ENCODE data around the gene CD200R1. TPM values are rescaled to one million over a fixed set of nuclear protein-coding genes. Genes with fewer than 3 reads are reported as not detected.
"Not testable (repeated sequence)": the region's sequence is repeated elsewhere in the genome, so short reads cannot be mapped to it uniquely, and the experiment has no call there.

The CD200R1 gene
- total RNA-seq, 2 experiments from 2014 or later: 4.1 to 4.4 TPM

- CTCF ChIA-PET: interaction anchor here (1.2 kb wide), 1 partner anchor 288 kb away, joined by 3 read pairs; no protein-coding TSS in a partner anchor
- H3K4me1 Mint-ChIP-seq (ENCODE audit: low read depth): peaks cover 49% of the 10 kb centered on the region
Measured at GRCh38 chr3:112930771-112931170, 44.1 kb downstream of the CD200R1 start.

GRCh38 chr3:112925969-112926368 lies 48.9 kb downstream of the CD200R1 start:
- intact Hi-C loops (cut with micrococcal nuclease): no loop called here
- DNase-seq: no peak
- H3K4me1 Mint-ChIP-seq (ENCODE audit: low read depth): peaks cover 30% of the 10 kb centered on the region
- ChIA-PET POLR2A (no interaction called here), CTCF (interaction anchor here (0.6 kb wide), 1 partner anchor 357 kb away, joined by 3 read pairs; no protein-coding TSS in a partner anchor)
- no peaks in the 10 kb centered on the region for H3K9me3 Mint-ChIP-seq
- no peaks in the 10 kb centered on the region for H3K27me3 Mint-ChIP-seq
- H3K36me3 Mint-ChIP-seq: peaks cover 23% of the 10 kb centered on the region
- H3K27ac Mint-ChIP-seq: no peak overlapping the region
- no peak overlapping the region for H3K4me3 Mint-ChIP-seq

More at GRCh38 chr3:112930771-112931170, 44.1 kb downstream of the CD200R1 start:
- H3K36me3 Mint-ChIP-seq: peaks cover 22% of the 10 kb centered on the region
- no peak overlapping the region for H3K27ac Mint-ChIP-seq
- intact Hi-C loops (cut with micrococcal nuclease): no loop called here
- no peak overlapping the region for H3K4me3 Mint-ChIP-seq
- no peaks in the 10 kb centered on the region for H3K27me3 Mint-ChIP-seq
- POLR2A ChIA-PET: no interaction called here
- no peak for DNase-seq
- H3K9me3 Mint-ChIP-seq: peaks cover 16% of the 10 kb centered on the region

- Mint-ChIP-seq H3K9me3 (no peaks in the 10 kb centered on the region), H3K36me3 (peaks cover 23% of the 10 kb centered on the region), H3K27me3 (no peaks in the 10 kb centered on the region), H3K4me3 (no peak overlapping the region), H3K27ac (no peak overlapping the region), H3K4me1 (ENCODE audit: low read depth) (peaks cover 30% of the 10 kb centered on the region)
- POLR2A ChIA-PET: no interaction called here
- DNase-seq: no peak
- CTCF ChIA-PET: no interaction called here
- intact Hi-C loops (cut with micrococcal nuclease): no loop called here
Measured at GRCh38 chr3:112925560-112925959, 49.3 kb downstream of the CD200R1 start.

GRCh38 chr3:112919541-112919940 lies 55.4 kb downstream of the CD200R1 start:
- POLR2A ChIA-PET; DNase-seq; CTCF ChIA-PET; H3K27ac Mint-ChIP-seq; intact Hi-C loops (cut with micrococcal nuclease); H3K4me1 Mint-ChIP-seq (ENCODE audit: low read depth); H3K27me3 Mint-ChIP-seq; H3K4me3 Mint-ChIP-seq: not testable (repeated sequence)
- H3K9me3 Mint-ChIP-seq: peaks cover 40% of the 10 kb centered on the region
- peaks cover 45% of the 10 kb centered on the region for H3K36me3 Mint-ChIP-seq

- Mint-ChIP-seq H3K27me3 (no peaks in the 10 kb centered on the region), H3K36me3 (peaks cover 11% of the 10 kb centered on the region), H3K27ac (no peak overlapping the region), H3K4me1 (ENCODE audit: low read depth) (peaks cover 16% of the 10 kb centered on the region), H3K9me3 (peaks cover 21% of the 10 kb centered on the region), H3K4me3 (no peak overlapping the region)
- intact Hi-C loops (cut with micrococcal nuclease): no loop called here
- ChIA-PET POLR2A (no interaction called here), CTCF (interaction anchor here (3.0 kb wide), 1 partner anchor 173 kb away, joined by 11 read pairs; no protein-coding TSS in a partner anchor)
- no peak for DNase-seq
Measured at GRCh38 chr3:112908252-112908651, 66.7 kb downstream of the CD200R1 start.

GRCh38 chr3:112904786-112905185 lies 70.1 kb downstream of the CD200R1 start:
- Mint-ChIP-seq H3K4me1 (ENCODE audit: low read depth) (peaks cover 17% of the 10 kb centered on the region), H3K9me3 (peaks cover 25% of the 10 kb centered on the region), H3K27ac (no peak overlapping the region), H3K36me3 (peaks cover 6% of the 10 kb centered on the region), H3K4me3 (no peak overlapping the region), H3K27me3 (no peaks in the 10 kb centered on the region)
- no peak for DNase-seq
- POLR2A ChIA-PET: no interaction called here
- CTCF ChIA-PET: no interaction called here
- intact Hi-C loops (cut with micrococcal nuclease): no loop called here

- ChIA-PET CTCF (no interaction called here), POLR2A (no interaction called here)
- intact Hi-C loops (cut with micrococcal nuclease): no loop called here
- H3K4me3 Mint-ChIP-seq: no peak overlapping the region
- H3K9me3 Mint-ChIP-seq: peaks cover 25% of the 10 kb centered on the region
- H3K27me3 Mint-ChIP-seq: no peaks in the 10 kb centered on the region
- H3K27ac Mint-ChIP-seq: no peak overlapping the region
- H3K4me1 Mint-ChIP-seq (ENCODE audit: low read depth): peaks cover 4% of the 10 kb centered on the region
- no peak for DNase-seq
- peaks cover 6% of the 10 kb centered on the region for H3K36me3 Mint-ChIP-seq
Measured at GRCh38 chr3:112900113-112900512, 74.8 kb downstream of the CD200R1 start.

- DNase-seq: no peak
- Mint-ChIP-seq H3K36me3 (no peaks in the 10 kb centered on the region), H3K4me3 (no peak overlapping the region), H3K27me3 (no peaks in the 10 kb centered on the region), H3K9me3 (peaks cover 6% of the 10 kb centered on the region), H3K27ac (no peak overlapping the region), H3K4me1 (ENCODE audit: low read depth) (peaks cover 4% of the 10 kb centered on the region)
- intact Hi-C loops (cut with micrococcal nuclease): no loop called here
- ChIA-PET CTCF (interaction anchor here (0.9 kb wide), 1 partner anchor 82 kb away, joined by 4 read pairs; no protein-coding TSS in a partner anchor), POLR2A (no interaction called here)
Measured at GRCh38 chr3:112897791-112898190, 77.1 kb downstream of the CD200R1 start.

- H3K27me3 Mint-ChIP-seq: peaks cover 4% of the 10 kb centered on the region
- intact Hi-C loops (cut with micrococcal nuclease): no loop called here
- H3K36me3 Mint-ChIP-seq: no peaks in the 10 kb centered on the region
- POLR2A ChIA-PET: no interaction called here
- H3K27ac Mint-ChIP-seq: no peak overlapping the region
- H3K4me1 Mint-ChIP-seq (ENCODE audit: low read depth): no peaks in the 10 kb centered on the region
- H3K9me3 Mint-ChIP-seq: no peaks in the 10 kb centered on the region
- DNase-seq: no peak
- no peak overlapping the region for H3K4me3 Mint-ChIP-seq
- CTCF ChIA-PET: no interaction called here
Measured at GRCh38 chr3:112894258-112894657, 80.6 kb downstream of the CD200R1 start.

GRCh38 chr3:112889357-112889756 lies 85.5 kb downstream of the CD200R1 start:
- Mint-ChIP-seq H3K4me1 (ENCODE audit: low read depth) (no peaks in the 10 kb centered on the region), H3K27me3 (peaks cover 4% of the 10 kb centered on the region), H3K27ac (no peak overlapping the region), H3K9me3 (no peaks in the 10 kb centered on the region), H3K36me3 (no peaks in the 10 kb centered on the region), H3K4me3 (no peak overlapping the region)
- intact Hi-C loops (cut with micrococcal nuclease): no loop called here
- ChIA-PET POLR2A (no interaction called here), CTCF (no interaction called here)
- DNase-seq: no peak

- Mint-ChIP-seq H3K36me3 (no peaks in the 10 kb centered on the region), H3K9me3 (no peaks in the 10 kb centered on the region), H3K27ac (no peak overlapping the region), H3K27me3 (peaks cover 4% of the 10 kb centered on the region), H3K4me3 (no peak overlapping the region), H3K4me1 (ENCODE audit: low read depth) (no peaks in the 10 kb centered on the region)
- intact Hi-C loops (cut with micrococcal nuclease): no loop called here
- no peak for DNase-seq
- ChIA-PET POLR2A (interaction anchor here (0.5 to 0.7 kb wide), 2 partner anchors 63 to 308 kb away, joined by 3 read pairs; no protein-coding TSS in a partner anchor), CTCF (no interaction called here)
Measured at GRCh38 chr3:112888381-112889085, 86.4 kb downstream of the CD200R1 start.

GRCh38 chr3:112884678-112885290 lies 90.1 kb downstream of the CD200R1 start:
- DNase-seq: no peak
- H3K27me3 Mint-ChIP-seq: peaks cover 3% of the 10 kb centered on the region
- H3K36me3 Mint-ChIP-seq: no peaks in the 10 kb centered on the region
- no peaks in the 10 kb centered on the region for H3K4me1 Mint-ChIP-seq (ENCODE audit: low read depth)
- no peak overlapping the region for H3K27ac Mint-ChIP-seq
- no peak overlapping the region for H3K4me3 Mint-ChIP-seq
- CTCF ChIA-PET: no interaction called here
- intact Hi-C loops (cut with micrococcal nuclease): no loop called here
- H3K9me3 Mint-ChIP-seq: no peaks in the 10 kb centered on the region
- POLR2A ChIA-PET: no interaction called here

- Mint-ChIP-seq H3K4me1 (ENCODE audit: low read depth) (no peaks in the 10 kb centered on the region), H3K27me3 (no peaks in the 10 kb centered on the region), H3K36me3 (peaks cover 3% of the 10 kb centered on the region), H3K4me3 (no peak overlapping the region), H3K27ac (no peak overlapping the region), H3K9me3 (peaks cover 4% of the 10 kb centered on the region)
- intact Hi-C loops (cut with micrococcal nuclease): no loop called here
- CTCF ChIA-PET: interaction anchor here (0.6 kb wide), 1 partner anchor 56 kb away, joined by 5 read pairs; no protein-coding TSS in a partner anchor
- no peak for DNase-seq
- POLR2A ChIA-PET: no interaction called here
Measured at GRCh38 chr3:112881891-112882290, 93.0 kb downstream of the CD200R1 start.
